Ishikawa (cell line): ENCODE measurements around the gene CACNA2D4.

ENCODE experiments used
- CEBPB ChIP-seq: IDR thresholded peaks from 2 replicates; pipeline ENCODE4 v1.6.1; 2012
- CREB1 ChIP-seq: IDR thresholded peaks from 2 replicates; pipeline ENCODE4 v1.6.1; 2012; ENCODE audit warnings: low read depth
- EGR1 ChIP-seq: IDR thresholded peaks from 2 replicates; pipeline ENCODE4 v1.6.1; 2012
- EP300 ChIP-seq: IDR thresholded peaks from 2 replicates; pipeline ENCODE4 v1.6.1; 2012; ENCODE audit warnings: borderline replicate concordance
- FOXM1 ChIP-seq: IDR thresholded peaks from 2 replicates; pipeline ENCODE4 v1.6.1; 2012; ENCODE audit warnings: low read depth, borderline replicate concordance
- MAX ChIP-seq: IDR thresholded peaks from 2 replicates; pipeline ENCODE4 v1.6.1; 2012
- NFIC ChIP-seq: IDR thresholded peaks from 2 replicates; pipeline ENCODE4 v1.6.1; 2012
- RAD21 ChIP-seq: IDR thresholded peaks from 2 replicates; pipeline ENCODE4 v1.6.1; 2012; ENCODE audit warnings: low read depth
- REST ChIP-seq: IDR thresholded peaks from 2 replicates; pipeline ENCODE4 v1.6.1; 2012; ENCODE audit warnings: low read depth, mild to moderate bottlenecking
- TAF1 ChIP-seq: IDR thresholded peaks from 2 replicates; pipeline ENCODE4 v1.6.1; 2012; ENCODE audit warnings: low read depth, mild to moderate bottlenecking
- TCF12 ChIP-seq: IDR thresholded peaks from 2 replicates; pipeline ENCODE4 v1.6.1; 2012; ENCODE audit warnings: low read depth
- TEAD4 ChIP-seq: IDR thresholded peaks from 2 replicates; pipeline ENCODE4 v1.6.1; 2012
- YY1 ChIP-seq: IDR thresholded peaks from 2 replicates; pipeline ENCODE4 v1.6.1; 2012; ENCODE audit warnings: low read depth
- ZBTB7A ChIP-seq: IDR thresholded peaks from 2 replicates; pipeline ENCODE4 v1.6.1; 2012; ENCODE audit warnings: low read depth

- no peak for TF ChIP-seq NFIC
- TF ChIP-seq EGR1, result no peak
- TF ChIP-seq EP300, result no peak
- TF ChIP-seq ZBTB7A, result no peak
- TF ChIP-seq CREB1, result no peak
- TF ChIP-seq RAD21, result no peak
- TF ChIP-seq MAX, result no peak
- no peak for TF ChIP-seq REST
- TF ChIP-seq TEAD4, result no peak
- TF ChIP-seq YY1, result no peak
- TF ChIP-seq TAF1, result no peak
- TF ChIP-seq TCF12, result no peak
- TF ChIP-seq FOXM1, result no peak
- no peak for TF ChIP-seq CEBPB
Measured at GRCh38 chr12:1878214-1878613, 40.2 kb downstream of the CACNA2D4 start.
